IMR-90 (cell line): ENCODE measurements around the gene TENM4.

Source experiments
- BHLHE40 ChIP-seq: fragments of 150-350 bp; IDR thresholded peaks from 2 replicates; pipeline ENCODE4 v1.6.1; 2016; ENCODE audit warnings: mild to moderate bottlenecking, low read depth, low read length
- CEBPB ChIP-seq: IDR thresholded peaks from 2 replicates; pipeline ENCODE4 v1.6.1; 2012; ENCODE audit warnings: low read depth, low read length, improper control_type of control experiment
- CHD1 ChIP-seq: IDR thresholded peaks from 2 replicates; pipeline ENCODE4 v1.6.1; 2012; ENCODE audit warnings: low read depth, low read length, improper control_type of control experiment
- CTCF ChIP-seq: conservative IDR thresholded peaks from 2 replicates; pipeline ENCODE4 v1.5.1; 2012; ENCODE audit warnings: mild to moderate bottlenecking, low read depth, low read length, improper control_type of control experiment
- ELK1 ChIP-seq: fragments of 150-350 bp; IDR thresholded peaks from 2 replicates; pipeline ENCODE4 v1.6.1; 2016; ENCODE audit warnings: low read depth, mild to moderate bottlenecking, low read length, moderate library complexity, borderline replicate concordance
- MAFK ChIP-seq: IDR thresholded peaks from 2 replicates; pipeline ENCODE4 v1.6.1; 2012; ENCODE audit warnings: low read depth, low read length, improper control_type of control experiment
- MXI1 ChIP-seq: IDR thresholded peaks from 2 replicates; pipeline ENCODE4 v1.6.1; 2012; ENCODE audit warnings: low read depth, mild to moderate bottlenecking, low read length, moderate library complexity, borderline replicate concordance
- POLR2A ChIP-seq: IDR thresholded peaks from 2 replicates; pipeline ENCODE4 v1.6.1; 2012; ENCODE audit warnings: mild to moderate bottlenecking, low read depth, low read length
- RAD21 ChIP-seq: IDR thresholded peaks from 2 replicates; pipeline ENCODE4 v1.6.1; 2012; ENCODE audit warnings: low read length, improper control_type of control experiment
- USF2 ChIP-seq: fragments of 150-350 bp; IDR thresholded peaks from 2 replicates; pipeline ENCODE4 v1.6.1; 2017; ENCODE audit warnings: mild to moderate bottlenecking, antibody characterized with exemption, low read length, low read depth

GRCh38 chr11:79192836-79193235 is 248.0 kb downstream of the TENM4 start:
- TF ChIP-seq RAD21: no peak
- TF ChIP-seq CTCF: no peak
- no peak for TF ChIP-seq CHD1
- TF ChIP-seq ELK1: no peak
- TF ChIP-seq MAFK: no peak
- TF ChIP-seq POLR2A: no peak
- TF ChIP-seq CEBPB: no peak
- no peak for TF ChIP-seq BHLHE40
- no peak for TF ChIP-seq USF2
- TF ChIP-seq MXI1: no peak
